K562 (cell line): ENCODE results near the gene PLD1. TPM values are rescaled to one million over a fixed set of nuclear protein-coding genes. Genes with fewer than 3 reads are reported as not detected.

ENCODE experiments used
- CHD2 ChIP-seq: IDR thresholded peaks from 2 replicates; pipeline ENCODE4 v1.6.1; 2011; ENCODE audit warnings: low read depth, low read length
- MAFG ChIP-seq: fragments of 450-650 bp; conservative IDR thresholded peaks from 2 replicates; pipeline ENCODE4 v1.6.1; 2016; ENCODE audit warnings: missing genetic modification characterization, missing compliant biosample characterization
- MGA ChIP-seq: fragments of 450-650 bp; IDR thresholded peaks from 2 replicates; pipeline ENCODE4 v1.6.1; 2016; ENCODE audit warnings: mild to moderate bottlenecking, moderate library complexity
- PHB ChIP-seq: fragments of 250-450 bp; sonication (Bioruptor Pico); IDR thresholded peaks from 2 replicates; pipeline ENCODE4 v1.5.0; 2021
- RAD21 ChIP-seq, 2 experiments: fragments of 250-450 bp in 1 of 2; fragments of 450-650 bp in 1 of 2; sonication (Bioruptor Pico) in 1 of 2; formaldehyde crosslinking in 1 of 2; IDR thresholded peaks in 1 of 2; conservative IDR thresholded peaks in 1 of 2; 2 replicates each; pipeline versions ENCODE4 v1.4.0 to v1.8.0; 2020 to 2022; ENCODE audit warnings: mild to moderate bottlenecking in 2 of 2, moderate library complexity in 1 of 2
- SRSF7 ChIP-seq: fragments of 200-400 bp; formaldehyde crosslinking; optimal IDR thresholded peaks from 2 replicates; pipeline ENCODE3; 2017; ENCODE audit warnings: mild to moderate bottlenecking, low read depth, low read length
- STAG1 ChIP-seq: sonication (generic); formaldehyde crosslinking; IDR thresholded peaks from 2 replicates; pipeline ENCODE4 v1.5.0; 2020; ENCODE audit warnings: missing genetic modification reagents, borderline replicate concordance
- THRA ChIP-seq: fragments of 450-650 bp; IDR thresholded peaks from 2 replicates; pipeline ENCODE4 v1.6.1; 2017; ENCODE audit warnings: mild to moderate bottlenecking, moderate library complexity
- TRIM24 ChIP-seq, 2 experiments: fragments of 450-650 bp; IDR thresholded peaks; 2 replicates each; pipeline ENCODE4 v1.6.1; 2016
- ZKSCAN1 ChIP-seq: fragments of 150-350 bp; IDR thresholded peaks from 2 replicates; pipeline ENCODE4 v1.6.1; 2016; ENCODE audit warnings: low read depth, low read length
- ZNF644 ChIP-seq: fragments of 200-800 bp; sonication (Bioruptor generic); IDR thresholded peaks from 2 replicates; pipeline ENCODE4 v1.6.1; 2016; ENCODE audit warnings: low read depth, missing genetic modification characterization, missing compliant biosample characterization
- polyA plus RNA-seq, 8 experiments: library from polyadenylated mRNA; depleted of rRNA in 4 of 8; stranded (reverse) in 5 of 8; unstranded in 3 of 8; fragments of >200 nt; fragmentation: Nextera tagmentation in 2 of 8; fragmentation: Illumina TruSeq in 1 of 8; extraction: Ambion mirVana in 2 of 8; extraction: Trizol in 1 of 8; gene quantifications; 2 replicates each; pipeline versions ENCODE4 v1.2.1 to v1.2.3, GENCODE V29; 2011 to 2014; ENCODE audit warnings: inconsistent platforms in 1 of 8, missing spikeins in 1 of 8
- total RNA-seq, 7 experiments: library from RNA; depleted of rRNA in 6 of 7; stranded (reverse); fragments of >200 nt in 6 of 7; fragmentation: Illumina TruSeq in 2 of 7; extraction: Trizol in 2 of 7; gene quantifications; 2 replicates each; pipeline versions ENCODE4 v1.2.1 to v1.2.3, GENCODE V29; 2011 to 2021; ENCODE audit warnings: low replicate concordance in 1 of 7
- TF ChIP-seq, protein P1 (sequence below): IDR thresholded peaks from 3 replicates; pipeline ENCODE4 v1.6.1; 2011; ENCODE audit warnings: borderline replicate concordance, mild to moderate bottlenecking, moderate library complexity; ENCODE audit not compliant: insufficient read length; ENCODE audit errors: extremely low read depth

The PLD1 gene
- total and polyA plus RNA-seq, 9 of the 15 experiments (the other 6 are each of a cell fraction or from before 2014, with no cell fraction given) = 8.4 to 26.1 (median 18.6) TPM

- TF ChIP-seq THRA (no peak), MGA (peak; percentile 37; the same call in 1 of the 2 replicates), RAD21 (CRISPR knock-in tag; conservative IDR thresholded peaks at IDR 0.05 in 1 of 2, IDR thresholded peaks at IDR 0.05 in 1 of 2) (peak; percentile 37 to 64), ZKSCAN1 (no peak), STAG1 (no peak), PHB (CRISPR knock-in tag) (no peak), CHD2 (no peak), ZNF644 (no peak), MAFG (no peak), TRIM24 (IDR thresholded peaks at IDR 0.05) (no peak), SRSF7 (no peak)
- TF ChIP-seq, protein P1, sequence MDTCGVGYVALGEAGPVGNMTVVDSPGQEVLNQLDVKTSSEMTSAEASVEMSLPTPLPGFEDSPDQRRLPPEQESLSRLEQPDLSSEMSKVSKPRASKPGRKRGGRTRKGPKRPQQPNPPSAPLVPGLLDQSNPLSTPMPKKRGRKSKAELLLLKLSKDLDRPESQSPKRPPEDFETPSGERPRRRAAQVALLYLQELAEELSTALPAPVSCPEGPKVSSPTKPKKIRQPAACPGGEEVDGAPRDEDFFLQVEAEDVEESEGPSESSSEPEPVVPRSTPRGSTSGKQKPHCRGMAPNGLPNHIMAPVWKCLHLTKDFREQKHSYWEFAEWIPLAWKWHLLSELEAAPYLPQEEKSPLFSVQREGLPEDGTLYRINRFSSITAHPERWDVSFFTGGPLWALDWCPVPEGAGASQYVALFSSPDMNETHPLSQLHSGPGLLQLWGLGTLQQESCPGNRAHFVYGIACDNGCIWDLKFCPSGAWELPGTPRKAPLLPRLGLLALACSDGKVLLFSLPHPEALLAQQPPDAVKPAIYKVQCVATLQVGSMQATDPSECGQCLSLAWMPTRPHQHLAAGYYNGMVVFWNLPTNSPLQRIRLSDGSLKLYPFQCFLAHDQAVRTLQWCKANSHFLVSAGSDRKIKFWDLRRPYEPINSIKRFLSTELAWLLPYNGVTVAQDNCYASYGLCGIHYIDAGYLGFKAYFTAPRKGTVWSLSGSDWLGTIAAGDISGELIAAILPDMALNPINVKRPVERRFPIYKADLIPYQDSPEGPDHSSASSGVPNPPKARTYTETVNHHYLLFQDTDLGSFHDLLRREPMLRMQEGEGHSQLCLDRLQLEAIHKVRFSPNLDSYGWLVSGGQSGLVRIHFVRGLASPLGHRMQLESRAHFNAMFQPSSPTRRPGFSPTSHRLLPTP = no peak
These were observed 163.7 kb downstream of the PLD1 start (continued) for GRCh38 chr3:171646357-171647133.
